Glutamatergic neuron (in vitro differentiated cells): Measurements from ENCODE around the gene ZNF106. TPM values are rescaled to one million over a fixed set of nuclear protein-coding genes. Genes with fewer than 3 reads are reported as not detected.

ENCODE experiments used
- DNase-seq: peaks from one replicate; pipeline ENCODE4 v3.0.0; 2022
- H3K27ac Mint-ChIP-seq: one replicate; pipeline ENCODE4 v1.8.0; 2020; ENCODE audit warnings: mild to moderate bottlenecking, mixed read lengths, inconsistent platforms; ENCODE audit not compliant: unreplicated experiment
- H3K27me3 Mint-ChIP-seq: one replicate; pipeline ENCODE4 v1.8.0; 2020; ENCODE audit warnings: mild to moderate bottlenecking, moderate library complexity, mixed read lengths, inconsistent platforms; ENCODE audit not compliant: unreplicated experiment
- H3K36me3 Mint-ChIP-seq: one replicate; pipeline ENCODE4 v1.8.0; 2020; ENCODE audit warnings: mild to moderate bottlenecking, mixed read lengths, inconsistent platforms; ENCODE audit not compliant: unreplicated experiment
- H3K4me1 Mint-ChIP-seq: one replicate; pipeline ENCODE4 v1.8.0; 2020; ENCODE audit warnings: mild to moderate bottlenecking, low read depth, mixed read lengths, inconsistent platforms; ENCODE audit not compliant: unreplicated experiment
- H3K4me3 Mint-ChIP-seq: one replicate; pipeline ENCODE4 v1.8.0; 2020; ENCODE audit warnings: mild to moderate bottlenecking, mixed read lengths, inconsistent platforms; ENCODE audit not compliant: unreplicated experiment
- H3K9me3 Mint-ChIP-seq: one replicate; pipeline ENCODE4 v1.8.0; 2020; ENCODE audit warnings: mild to moderate bottlenecking, moderate library complexity, mixed read lengths, inconsistent platforms; ENCODE audit not compliant: unreplicated experiment
- total RNA-seq: library from RNA; stranded (reverse); fragmentation: NEBNext Ultra II Directional; extraction: Animal tissue kit (Norgen Biotek cat#: 25700); gene quantifications from one replicate; pipeline ENCODE4 v1.2.1, GENCODE V29; 2021; ENCODE audit not compliant: unreplicated experiment
- TF ChIP-seq, protein P1 (sequence below): fragments of 200-600 bp; sonication (generic); IDR thresholded peaks from one replicate; pipeline ENCODE4 v1.5.0; 2021; ENCODE audit not compliant: partially characterized antibody, unreplicated experiment

The ZNF106 gene
- total RNA-seq, 1 donor from 2014 or later, result 37.2 TPM

- TF ChIP-seq, protein P1, sequence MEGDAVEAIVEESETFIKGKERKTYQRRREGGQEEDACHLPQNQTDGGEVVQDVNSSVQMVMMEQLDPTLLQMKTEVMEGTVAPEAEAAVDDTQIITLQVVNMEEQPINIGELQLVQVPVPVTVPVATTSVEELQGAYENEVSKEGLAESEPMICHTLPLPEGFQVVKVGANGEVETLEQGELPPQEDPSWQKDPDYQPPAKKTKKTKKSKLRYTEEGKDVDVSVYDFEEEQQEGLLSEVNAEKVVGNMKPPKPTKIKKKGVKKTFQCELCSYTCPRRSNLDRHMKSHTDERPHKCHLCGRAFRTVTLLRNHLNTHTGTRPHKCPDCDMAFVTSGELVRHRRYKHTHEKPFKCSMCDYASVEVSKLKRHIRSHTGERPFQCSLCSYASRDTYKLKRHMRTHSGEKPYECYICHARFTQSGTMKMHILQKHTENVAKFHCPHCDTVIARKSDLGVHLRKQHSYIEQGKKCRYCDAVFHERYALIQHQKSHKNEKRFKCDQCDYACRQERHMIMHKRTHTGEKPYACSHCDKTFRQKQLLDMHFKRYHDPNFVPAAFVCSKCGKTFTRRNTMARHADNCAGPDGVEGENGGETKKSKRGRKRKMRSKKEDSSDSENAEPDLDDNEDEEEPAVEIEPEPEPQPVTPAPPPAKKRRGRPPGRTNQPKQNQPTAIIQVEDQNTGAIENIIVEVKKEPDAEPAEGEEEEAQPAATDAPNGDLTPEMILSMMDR, result no peak
- H3K4me3 Mint-ChIP-seq, result no peak overlapping the region
- H3K27me3 Mint-ChIP-seq, result no peaks in the 10 kb centered on the region
- H3K9me3 Mint-ChIP-seq, result no peaks in the 10 kb centered on the region
- DNase-seq, result no peak
- no peaks in the 10 kb centered on the region for H3K4me1 Mint-ChIP-seq
- no peaks in the 10 kb centered on the region for H3K36me3 Mint-ChIP-seq
- H3K27ac Mint-ChIP-seq, result no peak overlapping the region
Measured at GRCh38 chr15:42510258-42511006, 19.5 kb upstream of the ZNF106 start.

- no peak overlapping the region for H3K27ac Mint-ChIP-seq
- H3K4me1 Mint-ChIP-seq, result no peaks in the 10 kb centered on the region
- H3K4me3 Mint-ChIP-seq, result no peak overlapping the region
- TF ChIP-seq, protein P1, result no peak
- DNase-seq, result no peak
- H3K9me3 Mint-ChIP-seq, result no peaks in the 10 kb centered on the region
- no peaks in the 10 kb centered on the region for H3K36me3 Mint-ChIP-seq
- H3K27me3 Mint-ChIP-seq, result no peaks in the 10 kb centered on the region
Measured at GRCh38 chr15:42508263-42508690, 17.3 kb upstream of the ZNF106 start.

DNA sequence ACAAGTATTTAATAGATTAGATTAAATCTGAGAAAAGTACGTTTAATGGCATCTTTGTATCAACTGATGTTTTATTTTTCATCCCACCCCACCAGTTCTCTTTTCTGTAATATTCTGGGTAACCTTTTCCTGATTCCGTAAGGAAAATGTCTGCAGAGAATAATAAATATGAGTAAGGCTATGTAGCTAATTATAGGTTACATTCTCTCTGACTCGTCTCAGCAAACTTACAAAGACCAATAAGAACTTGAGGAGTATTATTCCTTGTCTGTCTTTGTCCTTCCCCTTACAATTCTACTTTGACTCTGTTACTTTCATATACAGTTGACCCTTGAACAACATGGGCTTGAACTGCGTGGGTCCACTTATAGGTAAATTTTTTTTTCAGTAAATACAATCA, 16.6 kb upstream of the ZNF106 start:
- H3K27ac Mint-ChIP-seq, result no peak overlapping the region

GRCh38 chr15:42504631-42505030, 13.7 kb upstream of the ZNF106 start:
- no peak for DNase-seq
- H3K4me3 Mint-ChIP-seq, result no peak overlapping the region
- H3K27ac Mint-ChIP-seq, result no peak overlapping the region

More for the DNA sequence above, 16.6 kb upstream of the ZNF106 start:
- TF ChIP-seq, protein P1, result no peak
- Mint-ChIP-seq H3K4me1 (no peaks in the 10 kb centered on the region), H3K27me3 (no peaks in the 10 kb centered on the region), H3K36me3 (no peaks in the 10 kb centered on the region), H3K4me3 (no peak overlapping the region), H3K9me3 (no peaks in the 10 kb centered on the region)
- no peak for DNase-seq

DNA sequence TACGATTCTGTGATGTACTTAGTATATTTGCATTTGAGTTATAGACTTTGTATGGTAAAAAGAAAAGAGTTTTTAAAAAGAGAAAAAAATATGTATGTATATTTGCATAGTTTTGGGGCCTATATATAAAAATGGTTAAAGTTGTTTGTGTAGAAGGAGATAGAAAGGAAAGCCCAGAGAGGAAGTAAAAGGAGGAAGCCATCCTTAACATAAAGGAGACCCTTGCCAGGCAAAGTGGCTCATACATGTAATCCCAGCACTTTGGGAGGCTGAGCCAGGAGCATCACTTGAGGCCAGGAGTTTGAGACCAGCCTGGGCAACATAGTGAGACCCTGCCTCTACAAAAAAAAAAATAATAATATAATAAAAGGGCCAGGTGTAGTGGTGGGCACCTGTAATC, 12.9 kb upstream of the ZNF106 start:
- TF ChIP-seq, protein P1, result no peak

More at GRCh38 chr15:42504631-42505030, 13.7 kb upstream of the ZNF106 start:
- TF ChIP-seq, protein P1, result no peak
- Mint-ChIP-seq H3K9me3 (no peaks in the 10 kb centered on the region), H3K27me3 (no peaks in the 10 kb centered on the region), H3K4me1 (no peaks in the 10 kb centered on the region), H3K36me3 (no peaks in the 10 kb centered on the region)

More for the DNA sequence above, 12.9 kb upstream of the ZNF106 start:
- Mint-ChIP-seq H3K9me3 (no peaks in the 10 kb centered on the region), H3K27ac (no peak overlapping the region), H3K4me1 (no peaks in the 10 kb centered on the region), H3K4me3 (no peak overlapping the region), H3K36me3 (no peaks in the 10 kb centered on the region), H3K27me3 (no peaks in the 10 kb centered on the region)
- no peak for DNase-seq
